Parathyroid adenoma (tissue), 2 donors: ENCODE measurements around the gene NECTIN1.

Experiments
- H2AFZ ChIP-seq: fragments of 300-600 bp; sonication (generic); one replicate; pipeline ENCODE4 v1.7.0; 2017; ENCODE audit warnings: antibody characterized with exemption, mild to moderate bottlenecking
- H3K27ac ChIP-seq: fragments of 300-600 bp; sonication (generic); one replicate; pipeline ENCODE4 v1.7.0; 2017
- H3K27me3 ChIP-seq: fragments of 300-600 bp; sonication (generic); one replicate; pipeline ENCODE4 v1.7.0; 2017; ENCODE audit warnings: low read length; ENCODE audit not compliant: control insufficient read depth, insufficient read depth
- H3K36me3 ChIP-seq: fragments of 300-600 bp; sonication (generic); one replicate; pipeline ENCODE4 v1.7.0; 2017; ENCODE audit warnings: low read length; ENCODE audit not compliant: control insufficient read depth, insufficient read depth
- H3K4me1 ChIP-seq: fragments of 300-600 bp; sonication (generic); one replicate; pipeline ENCODE4 v1.7.0; 2017; ENCODE audit warnings: control low read depth
- H3K4me2 ChIP-seq: fragments of 300-600 bp; sonication (generic); one replicate; pipeline ENCODE4 v1.7.0; 2017; ENCODE audit warnings: low read length
- H3K4me3 ChIP-seq: fragments of 300-600 bp; sonication (generic); one replicate; pipeline ENCODE4 v1.7.0; 2017; ENCODE audit warnings: low read depth, low read length
- H3K79me2 ChIP-seq: fragments of 300-600 bp; sonication (generic); one replicate; pipeline ENCODE4 v1.7.0; 2017; ENCODE audit warnings: control low read depth
- H3K9ac ChIP-seq: fragments of 300-600 bp; sonication (generic); one replicate; pipeline ENCODE4 v1.7.0; 2017; ENCODE audit warnings: mild to moderate bottlenecking
- H3K9me3 ChIP-seq: fragments of 300-600 bp; sonication (generic); one replicate; pipeline ENCODE4 v1.7.0; 2017; ENCODE audit warnings: low read length; ENCODE audit not compliant: control insufficient read depth
- TF ChIP-seq, protein P1 (sequence below): fragments of 300-600 bp; sonication (generic); IDR thresholded peaks from one replicate; pipeline ENCODE4 v1.7.0; 2017; ENCODE audit warnings: antibody characterized with exemption, mild to moderate bottlenecking
- donor health status: primary hyperparathyroidism.

Gene NECTIN1

DNA sequence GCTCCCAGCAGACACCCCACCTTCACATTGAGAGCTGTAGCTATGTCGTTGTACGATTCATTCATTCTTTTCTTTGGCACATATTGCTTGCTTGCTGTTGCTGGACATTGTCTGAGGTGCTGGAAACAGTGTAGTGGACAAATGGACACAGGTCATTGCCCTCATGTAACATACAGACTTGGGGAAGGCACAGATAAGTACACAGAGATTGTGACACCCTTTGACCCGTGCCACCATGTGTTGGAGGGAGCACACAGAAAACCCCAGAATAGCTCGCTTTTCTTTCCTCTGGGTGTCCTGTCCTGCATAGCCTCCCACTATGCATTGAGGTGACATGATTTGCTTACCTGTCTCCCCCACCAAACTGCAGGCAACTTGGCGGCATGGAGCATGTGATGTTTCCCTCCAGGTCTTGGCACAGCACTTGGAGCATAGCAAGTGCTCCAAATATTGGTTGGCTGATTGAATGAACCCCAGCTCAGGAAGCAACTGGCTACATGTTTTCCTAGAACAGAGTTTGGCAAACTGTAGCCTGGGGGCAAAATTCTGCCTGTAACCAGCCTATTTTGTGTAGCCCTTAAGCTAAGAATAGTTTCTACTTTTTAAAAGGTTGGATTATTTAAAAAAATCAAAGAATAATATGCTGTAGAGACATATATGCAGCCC lies 30.9 kb upstream of the NECTIN1 start:
- Histone ChIP-seq H3K4me2 (no peak overlapping the region), H3K36me3 (no peaks in the 10 kb centered on the region), H2AFZ (no peak overlapping the region), H3K79me2 (no peaks in the 10 kb centered on the region), H3K9ac (no peak overlapping the region), H3K4me3 (no peak overlapping the region), H3K4me1 (no peaks in the 10 kb centered on the region), H3K9me3 (no peaks in the 10 kb centered on the region), H3K27ac (no peak overlapping the region), H3K27me3 (no peaks in the 10 kb centered on the region)
- TF ChIP-seq, protein P1, sequence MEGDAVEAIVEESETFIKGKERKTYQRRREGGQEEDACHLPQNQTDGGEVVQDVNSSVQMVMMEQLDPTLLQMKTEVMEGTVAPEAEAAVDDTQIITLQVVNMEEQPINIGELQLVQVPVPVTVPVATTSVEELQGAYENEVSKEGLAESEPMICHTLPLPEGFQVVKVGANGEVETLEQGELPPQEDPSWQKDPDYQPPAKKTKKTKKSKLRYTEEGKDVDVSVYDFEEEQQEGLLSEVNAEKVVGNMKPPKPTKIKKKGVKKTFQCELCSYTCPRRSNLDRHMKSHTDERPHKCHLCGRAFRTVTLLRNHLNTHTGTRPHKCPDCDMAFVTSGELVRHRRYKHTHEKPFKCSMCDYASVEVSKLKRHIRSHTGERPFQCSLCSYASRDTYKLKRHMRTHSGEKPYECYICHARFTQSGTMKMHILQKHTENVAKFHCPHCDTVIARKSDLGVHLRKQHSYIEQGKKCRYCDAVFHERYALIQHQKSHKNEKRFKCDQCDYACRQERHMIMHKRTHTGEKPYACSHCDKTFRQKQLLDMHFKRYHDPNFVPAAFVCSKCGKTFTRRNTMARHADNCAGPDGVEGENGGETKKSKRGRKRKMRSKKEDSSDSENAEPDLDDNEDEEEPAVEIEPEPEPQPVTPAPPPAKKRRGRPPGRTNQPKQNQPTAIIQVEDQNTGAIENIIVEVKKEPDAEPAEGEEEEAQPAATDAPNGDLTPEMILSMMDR: no peak

DNA sequence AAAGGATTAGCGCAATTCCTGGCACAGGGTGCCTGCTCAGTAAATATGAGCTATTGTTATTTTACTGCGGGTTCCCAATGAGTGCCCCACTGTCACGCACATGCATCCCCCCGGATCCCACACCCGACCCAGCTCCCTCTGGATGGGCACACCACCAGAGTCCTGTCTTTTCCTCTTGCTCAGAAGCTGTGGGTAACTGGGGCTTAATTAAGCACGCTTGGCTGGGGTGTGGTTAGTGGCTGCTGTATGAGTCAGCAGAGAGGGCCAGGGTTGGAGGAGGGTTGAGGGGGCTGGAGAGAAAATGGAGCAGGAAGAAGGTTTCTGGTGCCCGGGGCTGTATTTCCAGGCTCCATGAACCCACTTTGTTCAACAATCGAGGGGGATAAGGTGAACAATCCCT lies 30.3 kb upstream of the NECTIN1 start:
- Histone ChIP-seq H3K4me3 (no peak overlapping the region), H3K27ac (no peak overlapping the region), H3K4me1 (no peaks in the 10 kb centered on the region), H3K9me3 (no peaks in the 10 kb centered on the region), H2AFZ (no peak overlapping the region), H3K4me2 (no peak overlapping the region), H3K79me2 (no peaks in the 10 kb centered on the region), H3K27me3 (no peaks in the 10 kb centered on the region), H3K9ac (no peak overlapping the region), H3K36me3 (no peaks in the 10 kb centered on the region)
- TF ChIP-seq, protein P1: no peak

DNA sequence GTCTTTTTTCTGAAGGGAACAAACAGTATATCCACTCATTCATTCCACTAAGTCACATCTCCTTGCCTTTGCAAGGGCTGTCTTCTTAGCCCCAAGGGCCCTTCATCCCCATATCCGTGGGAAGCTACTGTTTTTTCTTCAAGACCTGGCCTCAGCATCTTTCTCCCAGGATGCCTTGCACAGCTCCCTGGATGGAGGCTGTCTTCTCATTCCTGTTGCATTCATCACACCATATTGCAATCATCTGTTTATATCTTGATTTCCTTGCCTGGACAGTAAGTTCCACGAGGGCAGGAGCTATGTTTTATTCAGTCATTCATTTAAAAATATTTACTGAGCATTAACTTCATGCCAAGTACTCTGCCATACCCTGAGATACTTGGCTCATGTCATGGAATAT lies 29.3 kb upstream of the NECTIN1 start:
- Histone ChIP-seq H3K9me3 (no peaks in the 10 kb centered on the region), H3K4me2 (no peak overlapping the region), H3K4me3 (no peak overlapping the region), H2AFZ (no peak overlapping the region), H3K27ac (no peak overlapping the region), H3K4me1 (no peaks in the 10 kb centered on the region), H3K27me3 (no peaks in the 10 kb centered on the region), H3K36me3 (no peaks in the 10 kb centered on the region), H3K79me2 (no peaks in the 10 kb centered on the region), H3K9ac (no peak overlapping the region)
- TF ChIP-seq, protein P1: no peak

DNA sequence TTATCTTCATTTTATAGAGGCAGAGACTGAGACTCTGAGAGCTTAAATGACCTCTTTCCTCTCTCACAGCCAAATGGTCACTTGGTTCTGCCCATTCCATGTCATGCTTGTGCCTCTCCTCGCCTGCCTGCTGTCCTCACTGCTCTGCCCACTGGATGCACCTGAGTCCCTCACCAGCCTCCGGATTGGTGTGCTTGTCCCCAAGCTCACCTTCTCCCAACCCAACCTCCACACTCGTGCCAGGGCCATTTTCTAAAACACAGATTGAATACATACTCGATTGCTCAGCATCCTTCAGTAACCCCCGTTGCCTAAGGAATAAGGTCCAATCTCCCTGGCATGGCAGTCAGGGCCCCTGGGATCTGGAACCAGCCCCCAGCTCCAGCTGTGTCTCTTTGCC lies 28.4 kb upstream of the NECTIN1 start:
- no peaks in the 10 kb centered on the region for H3K9me3 ChIP-seq
- no peak overlapping the region for H3K27ac ChIP-seq
- H3K9ac ChIP-seq: no peak overlapping the region
- TF ChIP-seq, protein P1: no peak
- H3K79me2 ChIP-seq: no peaks in the 10 kb centered on the region
- H3K4me2 ChIP-seq: no peak overlapping the region
- no peaks in the 10 kb centered on the region for H3K36me3 ChIP-seq
- no peaks in the 10 kb centered on the region for H3K27me3 ChIP-seq
- no peak overlapping the region for H2AFZ ChIP-seq
- H3K4me3 ChIP-seq: no peak overlapping the region
- no peaks in the 10 kb centered on the region for H3K4me1 ChIP-seq

DNA sequence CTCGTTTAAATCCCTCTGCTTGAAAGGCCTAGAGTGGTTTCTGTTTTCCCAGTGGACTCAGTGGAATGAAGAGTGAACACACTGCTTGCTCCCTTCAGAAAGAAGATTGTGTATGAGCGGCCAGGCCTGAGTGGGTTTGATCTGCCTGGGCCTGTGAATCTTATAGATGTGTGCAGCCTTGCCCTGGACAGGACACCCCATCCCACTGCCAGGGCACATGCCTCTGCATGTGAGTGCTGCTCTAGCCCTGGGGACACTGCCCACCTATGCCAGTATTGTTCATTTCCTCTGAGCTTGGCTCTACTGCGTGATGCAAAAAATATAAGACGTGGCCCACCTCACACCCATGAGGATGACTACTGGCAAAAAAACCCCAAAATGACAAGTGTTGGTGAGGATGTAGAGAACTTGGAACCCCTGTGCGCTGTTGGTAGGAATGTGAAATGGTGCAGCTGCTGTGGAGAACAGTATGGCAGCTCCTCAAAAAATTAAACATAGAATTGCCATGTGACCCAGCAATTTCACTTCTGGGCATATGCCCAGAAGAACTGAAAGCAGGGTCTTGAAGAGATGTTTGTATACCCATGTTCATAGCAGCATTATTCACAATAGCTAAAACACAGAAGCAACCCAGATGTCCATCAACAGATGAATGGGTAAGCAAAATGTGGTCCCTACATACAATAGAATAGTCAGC lies 27.3 kb upstream of the NECTIN1 start:
- Histone ChIP-seq H3K27me3 (no peaks in the 10 kb centered on the region), H3K4me3 (no peak overlapping the region), H3K27ac (no peak overlapping the region), H3K9me3 (no peaks in the 10 kb centered on the region), H2AFZ (no peak overlapping the region), H3K4me2 (no peak overlapping the region), H3K9ac (no peak overlapping the region), H3K4me1 (no peaks in the 10 kb centered on the region), H3K36me3 (no peaks in the 10 kb centered on the region), H3K79me2 (no peaks in the 10 kb centered on the region)
- TF ChIP-seq, protein P1: no peak
